ENCODE results near the gene LEMD2.

- no peak for TF ChIP-seq GLI4 (tag by site-specific recombination; IDR thresholded peaks at IDR 0.05)
- no peak for TF ChIP-seq CTCF (tag by site-specific recombination; IDR thresholded peaks at IDR 0.05)
- no peak for TF ChIP-seq ZNF24 (tag by site-specific recombination; IDR thresholded peaks at IDR 0.05)
Observed at GRCh38 chr6:33815854-33816253, 26.9 kb upstream of the LEMD2 start.

All from HEK293 (cell line).